NCI-H82 treated with DMSO at 0.1 percent for 48 hours (cell line): ENCODE results near the gene ITPK1.

Source experiments
- DNase-seq: peaks from one replicate; lab custom pipeline; 2025; ENCODE audit not compliant: unreplicated experiment; lab: John Stamatoyannopoulos, UW

The ITPK1 gene

GRCh38 chr14:92993302-92993701, 122.4 kb downstream of the ITPK1 start:
- no peak for DNase-seq

DNA sequence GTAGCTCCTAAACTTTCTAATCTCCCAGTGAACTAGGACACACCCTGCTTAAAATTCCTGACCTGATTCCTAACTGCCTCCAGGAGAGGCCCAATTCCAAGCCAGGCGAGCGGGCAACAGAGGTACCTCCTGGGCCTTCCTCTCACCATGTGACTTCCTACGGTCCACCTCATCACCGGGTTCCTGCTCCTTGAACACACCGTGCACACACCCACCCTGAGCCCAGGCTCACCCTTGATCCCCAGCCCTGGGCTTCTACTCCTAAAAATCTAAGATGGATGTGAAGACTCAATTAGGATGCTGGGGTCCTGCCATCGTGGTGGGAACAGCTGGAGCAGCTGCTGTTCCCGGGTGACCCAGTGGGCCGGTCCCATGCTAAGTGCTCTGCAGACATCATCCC, 124.2 kb downstream of the ITPK1 start:
- no peak for DNase-seq

DNA sequence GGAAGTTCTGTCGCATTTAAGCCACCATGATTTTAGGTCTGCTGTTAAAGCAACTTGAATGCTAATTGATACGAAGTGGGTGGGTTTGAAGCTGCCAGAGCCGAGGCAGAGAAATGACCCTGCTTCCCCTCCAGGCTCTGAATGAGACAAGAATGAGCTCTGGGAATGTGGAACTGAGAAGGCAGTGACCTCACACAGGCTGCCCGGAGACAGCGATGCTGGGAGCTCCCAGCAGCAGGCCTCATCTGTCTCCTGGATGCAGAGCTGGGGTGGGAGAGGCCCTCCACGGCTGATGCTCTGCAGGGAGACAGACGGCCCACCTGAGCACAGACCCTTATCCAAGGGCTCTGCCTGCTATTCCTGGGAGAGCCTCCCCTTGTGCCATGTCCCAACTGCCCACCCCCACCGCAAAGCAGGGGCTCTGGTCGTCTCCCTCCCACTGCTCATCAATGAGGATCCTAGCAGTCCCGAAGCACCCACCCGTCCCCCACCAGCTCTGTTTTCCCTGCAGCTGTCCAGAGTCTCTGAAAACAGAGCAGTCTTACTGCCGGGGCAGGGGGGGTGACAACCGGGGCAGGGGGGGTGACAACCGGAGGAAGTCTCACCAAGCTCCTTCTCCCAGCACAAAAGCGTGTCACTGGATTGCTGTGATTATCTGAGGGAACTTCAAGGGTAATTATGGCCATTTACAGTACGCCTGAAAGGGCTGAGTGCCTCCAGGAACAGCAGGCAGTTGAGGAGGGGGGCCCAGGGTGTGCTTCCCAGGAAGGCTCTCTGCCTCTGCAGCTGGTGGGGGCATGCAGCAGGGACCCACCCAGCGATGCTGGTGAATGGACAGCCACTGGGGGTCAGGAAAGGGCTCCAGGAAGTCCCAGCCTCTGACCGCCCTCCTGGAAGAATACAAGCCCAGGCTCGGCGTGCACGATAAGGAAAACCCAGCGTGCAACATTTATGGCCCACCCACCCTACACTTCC, 125.0 kb downstream of the ITPK1 start:
- no peak for DNase-seq

GRCh38 chr14:92988786-92989755, 126.7 kb downstream of the ITPK1 start:
- peak; percentile 80 for DNase-seq

DNA sequence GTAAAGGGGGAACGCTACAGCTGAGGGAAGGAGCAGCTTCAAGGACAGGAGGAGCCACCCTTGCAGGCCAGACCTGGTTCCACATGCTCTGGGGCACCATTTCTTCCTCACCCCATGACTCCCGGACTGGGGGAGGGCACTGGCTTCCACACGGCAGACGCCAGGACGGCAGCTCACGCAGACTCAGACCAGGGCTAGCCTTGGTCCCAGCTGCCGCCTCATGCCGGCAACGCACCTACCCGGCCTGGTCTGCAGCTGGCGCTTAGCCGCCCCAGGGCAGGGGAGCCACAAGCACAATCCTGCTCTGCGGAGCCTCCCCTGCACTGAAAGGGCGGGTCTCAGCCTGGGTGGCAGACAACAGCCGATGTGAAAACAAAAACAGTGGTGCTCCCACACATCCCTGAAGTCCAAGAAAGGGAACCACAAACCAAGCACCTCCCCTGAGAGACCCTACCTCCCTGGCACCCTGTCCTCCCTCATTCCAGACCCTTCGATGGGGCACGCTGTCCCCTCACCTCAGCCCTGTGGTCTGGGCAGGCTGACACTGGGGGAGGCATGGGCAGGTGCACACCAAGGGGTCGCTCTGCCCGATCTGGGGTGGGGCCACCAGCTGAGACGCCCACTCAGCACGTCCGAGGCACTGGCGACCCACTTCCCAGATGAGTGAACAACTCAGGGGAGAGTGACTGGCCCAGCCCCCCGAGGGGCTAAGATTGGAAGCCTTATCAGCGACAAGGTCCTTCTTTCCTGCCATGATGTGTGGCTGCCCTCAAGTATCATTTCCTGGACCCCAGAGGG, 127.8 kb downstream of the ITPK1 start:
- no peak for DNase-seq

DNA sequence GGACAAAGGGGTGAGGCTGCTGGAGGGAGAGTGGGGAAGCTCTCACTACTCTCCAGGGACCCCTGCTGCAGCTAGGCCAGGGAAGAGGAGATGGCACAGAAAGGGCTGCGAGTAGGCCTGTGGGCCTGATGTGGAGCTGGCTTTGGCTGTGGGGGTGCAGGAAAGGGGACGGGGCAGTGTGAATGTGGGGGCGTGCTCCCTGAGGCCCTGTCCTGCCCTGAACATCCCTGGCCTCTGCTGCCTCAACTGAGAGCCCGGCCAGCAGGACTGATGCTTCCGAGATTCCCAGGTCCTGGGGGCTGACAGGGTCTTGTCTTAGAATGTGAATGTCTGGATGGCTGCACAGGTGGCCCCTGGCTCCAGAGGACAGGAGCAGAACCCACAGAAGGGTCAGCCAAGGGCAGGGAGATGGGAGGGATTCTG, 128.6 kb downstream of the ITPK1 start:
- DNase-seq: no peak

- no peak for DNase-seq
Observed at GRCh38 chr14:92986254-92987147, 129.2 kb downstream of the ITPK1 start.

GRCh38 chr14:92985521-92985920, 130.2 kb downstream of the ITPK1 start:
- DNase-seq: no peak

- no peak for DNase-seq
Observed at GRCh38 chr14:92984896-92985295, 130.8 kb downstream of the ITPK1 start.

DNA sequence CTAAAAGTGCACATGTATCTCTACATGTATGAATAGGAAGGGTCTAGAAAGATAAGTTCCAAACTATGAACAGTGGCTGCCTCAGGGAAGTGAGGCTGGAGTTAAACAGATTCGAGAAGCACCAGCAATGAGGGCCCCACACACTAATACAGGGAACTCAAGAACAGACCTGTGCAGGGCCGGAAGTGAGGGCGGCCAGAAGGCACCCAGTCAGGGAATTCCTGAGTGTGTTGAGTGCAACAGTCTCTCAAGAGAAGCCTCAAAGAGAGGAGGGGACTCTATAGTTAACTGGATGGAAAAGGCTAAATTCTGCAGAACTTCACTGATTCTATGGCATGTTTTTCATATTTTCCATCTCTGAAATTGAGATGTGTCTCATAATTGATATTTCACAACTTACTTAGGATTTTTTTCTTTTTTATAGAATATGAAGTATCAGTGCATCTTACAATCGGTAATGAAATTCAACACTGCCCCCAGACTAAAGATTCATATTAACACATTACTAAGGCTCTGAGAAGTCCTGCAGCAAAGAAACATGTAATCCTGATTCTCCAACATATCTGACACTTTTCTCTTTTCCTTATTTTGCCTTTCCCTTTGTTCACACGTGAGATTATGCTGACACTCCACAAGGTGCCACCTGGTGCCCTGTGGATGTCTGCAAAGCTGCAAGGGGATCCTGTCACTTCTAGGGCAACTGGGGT, 131.5 kb downstream of the ITPK1 start:
- DNase-seq: no peak

GRCh38 chr14:92982956-92983355, 132.8 kb downstream of the ITPK1 start:
- no peak for DNase-seq

DNA sequence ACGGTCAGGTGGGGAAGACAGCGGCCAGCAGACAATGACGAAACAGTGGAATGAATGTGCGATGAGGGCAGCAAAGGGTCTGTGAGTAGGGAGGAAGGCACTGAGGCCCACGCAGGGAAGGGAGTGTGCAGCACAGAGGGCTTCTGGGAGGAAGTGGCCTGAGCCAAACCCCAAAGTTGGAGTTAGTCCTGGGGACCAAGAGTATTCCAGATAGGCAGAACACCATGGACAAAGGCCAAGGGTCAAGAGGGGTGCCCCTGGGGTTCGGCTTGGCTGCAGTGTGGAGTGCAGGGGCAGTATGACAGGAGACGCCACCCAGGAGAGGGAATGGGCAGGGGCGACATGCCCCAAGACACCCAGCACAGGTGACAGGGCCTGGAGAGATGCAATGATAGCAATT, 134.0 kb downstream of the ITPK1 start:
- no peak for DNase-seq

DNA sequence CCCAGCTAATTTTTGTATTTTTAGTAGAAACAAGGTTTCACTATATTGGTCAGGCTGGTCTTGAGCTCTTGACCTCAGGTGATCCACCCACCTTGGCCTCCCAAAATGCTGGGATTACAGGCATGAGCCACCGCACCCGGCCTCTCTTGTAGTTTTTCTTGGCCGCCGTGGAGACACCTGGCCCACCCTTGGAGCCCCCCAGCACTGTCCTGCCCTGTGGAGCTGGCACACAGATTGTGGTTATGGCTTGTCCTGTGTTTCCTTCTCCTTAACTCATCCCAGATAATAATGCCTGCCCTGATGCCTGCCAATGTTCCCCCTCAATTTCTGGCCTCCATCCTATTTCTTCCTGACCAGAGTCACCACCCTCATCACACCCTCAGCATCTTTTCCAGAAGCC, 134.9 kb downstream of the ITPK1 start:
- no peak for DNase-seq

DNA sequence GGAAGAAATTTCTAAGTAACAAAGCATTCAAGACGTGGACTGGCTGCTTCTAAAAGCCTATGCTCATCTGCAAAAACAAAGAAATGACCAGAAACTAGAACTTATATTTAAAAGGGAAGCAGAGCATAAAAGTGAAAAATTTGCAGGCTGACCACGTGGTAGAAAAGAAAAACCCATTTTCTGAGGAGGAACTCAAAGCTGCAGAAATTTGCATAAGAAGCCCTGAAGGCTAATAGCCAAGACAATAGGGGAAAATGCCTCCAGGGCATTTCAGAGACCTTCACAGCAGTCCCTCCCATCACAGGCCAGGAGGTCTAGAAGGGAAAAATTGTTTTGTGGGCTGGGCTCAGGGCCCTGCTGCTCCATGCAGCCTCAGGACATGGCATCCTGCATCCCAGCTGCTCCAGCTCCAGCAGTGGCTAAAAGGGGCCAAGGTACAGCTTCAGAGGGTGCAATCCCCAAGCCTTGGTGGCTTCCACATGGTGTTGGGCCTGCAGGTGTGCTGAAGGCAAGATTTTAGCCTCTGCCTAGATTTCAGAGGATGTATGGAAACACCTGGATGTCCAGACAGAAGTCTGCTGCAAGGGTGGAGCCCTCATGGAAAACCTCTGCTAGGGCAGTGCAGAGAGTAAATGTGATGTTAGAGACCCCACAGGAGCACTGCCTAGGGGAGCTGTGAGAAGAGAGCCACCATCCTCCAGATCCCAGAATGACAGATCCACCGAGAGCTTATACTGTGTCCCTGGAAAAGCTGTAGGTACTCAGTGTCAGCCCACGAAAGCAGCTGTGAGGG, 137.3 kb downstream of the ITPK1 start:
- DNase-seq: no peak

DNA sequence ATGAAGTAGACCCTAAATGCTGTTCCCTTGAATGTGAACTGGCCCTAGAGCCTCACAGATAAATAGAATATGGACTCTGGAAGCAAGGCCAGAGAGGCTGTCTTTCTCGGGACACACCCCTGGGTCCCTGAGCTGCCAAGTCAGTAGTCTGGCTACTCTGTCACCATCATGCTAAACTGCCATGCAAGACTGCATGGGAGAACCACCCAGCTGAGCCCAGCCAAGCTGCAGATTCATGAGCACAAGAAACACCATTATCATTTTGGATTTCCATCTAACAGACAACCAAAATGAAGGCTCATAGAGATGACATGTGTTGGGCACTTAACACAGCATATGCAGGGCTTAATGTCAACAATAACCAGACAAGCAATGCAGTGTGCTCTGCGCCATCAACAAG, 139.5 kb downstream of the ITPK1 start:
- DNase-seq: no peak

GRCh38 chr14:92974541-92975345, 141.0 kb downstream of the ITPK1 start:
- DNase-seq: no peak

DNA sequence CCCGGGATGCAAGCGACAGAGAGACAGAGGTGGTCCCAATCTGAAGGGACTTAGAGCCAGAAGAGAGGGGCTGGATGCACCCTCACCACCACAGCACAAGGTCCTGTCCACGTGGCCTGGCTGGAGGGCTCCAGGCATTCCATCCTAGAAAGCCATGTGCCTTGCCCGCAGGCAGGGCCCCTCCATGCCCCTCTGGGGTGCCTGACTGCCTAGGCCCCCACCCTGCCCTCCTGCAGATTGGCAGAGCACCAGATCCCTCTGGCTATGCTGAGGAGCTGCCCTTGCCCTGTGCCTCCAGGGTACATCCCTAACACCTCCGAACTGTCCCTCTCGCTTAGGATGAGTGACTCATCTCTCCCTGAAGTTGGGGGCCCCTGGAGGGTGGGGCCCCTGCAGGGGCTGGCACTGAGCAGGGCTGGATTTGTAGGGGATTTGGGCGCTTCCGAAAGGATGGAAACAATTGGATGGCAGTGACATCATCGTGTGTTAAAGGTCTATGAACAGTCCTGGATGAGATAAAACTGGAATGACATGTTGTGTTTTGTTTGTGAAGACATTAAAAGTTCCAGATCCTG, 141.8 kb downstream of the ITPK1 start:
- DNase-seq: no peak
